NCI-H1694 (cell line): ENCODE results near the gene CCDC191.

Source experiments
- DNase-seq: peaks from one replicate; lab custom pipeline; 2025; lab: John Stamatoyannopoulos, UW

Gene CCDC191

DNA sequence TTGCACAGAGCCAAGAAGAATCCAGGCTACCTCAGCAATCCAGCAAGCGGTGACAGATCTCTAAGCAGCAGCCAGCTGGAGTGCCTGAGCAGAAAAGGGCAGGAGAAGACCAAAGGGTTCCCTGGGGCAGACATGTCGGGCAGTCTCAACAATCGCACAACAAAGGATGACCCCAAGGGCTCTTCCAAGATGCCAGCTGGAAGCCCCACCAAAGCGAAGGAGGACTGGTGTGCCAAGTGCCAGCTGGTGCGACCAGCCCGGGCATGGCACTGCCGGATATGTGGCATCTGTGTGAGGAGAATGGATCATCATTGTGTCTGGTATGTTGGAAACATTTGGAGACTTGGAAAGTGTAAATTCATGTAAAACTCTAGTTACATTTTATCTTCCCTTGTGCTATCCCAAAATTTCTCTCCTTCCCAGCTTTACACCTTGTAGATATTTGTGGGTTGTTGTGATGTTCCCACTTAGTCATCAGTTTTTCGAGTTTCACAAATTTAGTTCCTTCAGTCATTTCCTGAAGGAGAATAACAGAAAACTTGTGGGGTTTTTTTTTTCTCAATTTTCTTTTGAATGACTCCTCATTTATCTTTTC, 102.1 kb downstream of the CCDC191 start:
- DNase-seq: peak; percentile 40

DNA sequence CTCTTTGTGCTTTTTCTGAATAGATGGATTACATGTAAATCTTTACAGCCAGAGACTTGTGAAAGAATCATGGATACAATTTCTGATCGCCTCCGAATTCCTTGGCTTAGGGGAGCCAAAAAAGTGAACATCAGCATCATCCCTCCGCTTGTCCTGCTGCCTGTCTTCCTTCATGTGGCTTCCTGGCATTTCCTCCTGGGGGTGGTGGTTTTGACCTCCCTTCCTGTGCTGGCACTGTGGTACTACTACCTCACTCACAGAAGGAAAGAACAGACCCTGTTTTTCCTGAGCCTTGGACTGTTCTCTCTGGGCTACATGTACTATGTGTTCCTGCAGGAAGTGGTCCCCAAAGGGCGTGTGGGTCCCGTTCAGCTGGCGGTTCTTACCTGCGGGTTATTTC, 102.6 kb downstream of the CCDC191 start:
- DNase-seq: no peak

DNA sequence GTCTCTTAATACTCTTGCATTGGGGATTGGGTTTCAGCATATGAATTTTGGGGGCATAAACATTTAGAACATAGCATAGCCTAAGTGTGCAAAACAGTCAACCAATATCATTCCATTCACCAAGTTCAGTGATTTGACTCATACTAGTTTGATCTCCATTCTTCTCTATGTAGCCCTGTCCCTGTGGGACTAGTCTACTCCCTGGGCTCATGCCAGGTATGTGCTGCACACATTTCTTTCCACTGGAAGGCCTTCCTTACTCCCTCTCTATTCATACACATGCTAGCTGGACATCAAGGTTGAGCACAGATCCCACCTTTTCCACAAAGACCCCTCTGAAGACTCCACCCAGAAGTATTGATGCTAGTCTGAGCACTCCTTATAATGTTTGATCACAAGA, 103.4 kb downstream of the CCDC191 start:
- DNase-seq: no peak

DNA sequence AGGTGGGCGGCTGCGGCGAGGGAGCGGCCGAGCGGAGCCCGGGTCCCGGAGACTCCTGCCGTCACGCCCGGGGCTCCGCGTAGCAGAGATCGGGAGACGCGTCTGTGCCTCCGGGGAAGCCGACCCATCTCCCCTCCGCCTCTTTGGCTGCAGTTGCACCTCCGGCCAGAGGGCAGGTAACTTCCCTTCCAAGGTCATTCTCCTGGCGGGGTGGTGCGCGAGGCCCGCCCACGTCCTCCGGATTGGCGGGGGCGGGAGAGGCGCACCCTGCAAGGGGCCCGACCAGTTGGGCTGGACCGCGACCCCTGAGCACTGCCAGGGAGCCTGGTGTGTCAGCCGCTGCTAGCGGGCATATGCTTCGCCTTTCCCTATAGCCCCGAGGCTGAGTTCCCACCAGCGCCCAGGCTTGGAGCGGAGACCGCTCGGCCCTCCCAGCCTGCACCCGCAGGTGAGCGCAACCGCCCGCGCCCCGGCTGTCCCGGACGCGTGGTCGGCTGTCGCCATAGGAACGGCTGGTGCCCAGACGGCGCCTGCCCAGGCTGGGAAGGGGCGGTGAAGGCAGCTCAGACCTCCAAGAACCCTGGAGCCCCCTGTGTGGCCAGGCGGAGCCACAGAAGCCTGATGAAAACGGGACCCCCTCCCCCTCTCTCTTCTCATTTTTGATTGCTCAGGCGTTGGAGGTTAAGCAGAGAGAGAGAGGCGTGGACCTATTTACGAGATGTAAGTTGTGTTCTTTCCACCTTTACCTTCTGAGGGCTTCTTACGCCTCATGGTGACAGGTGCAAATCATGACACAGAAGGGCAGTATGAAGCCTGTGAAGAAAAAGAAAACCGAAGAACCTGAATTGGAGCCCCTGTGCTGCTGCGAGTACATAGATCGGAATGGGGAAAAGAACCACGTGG, 108.1 kb downstream of the CCDC191 start:
- DNase-seq: no peak

DNA sequence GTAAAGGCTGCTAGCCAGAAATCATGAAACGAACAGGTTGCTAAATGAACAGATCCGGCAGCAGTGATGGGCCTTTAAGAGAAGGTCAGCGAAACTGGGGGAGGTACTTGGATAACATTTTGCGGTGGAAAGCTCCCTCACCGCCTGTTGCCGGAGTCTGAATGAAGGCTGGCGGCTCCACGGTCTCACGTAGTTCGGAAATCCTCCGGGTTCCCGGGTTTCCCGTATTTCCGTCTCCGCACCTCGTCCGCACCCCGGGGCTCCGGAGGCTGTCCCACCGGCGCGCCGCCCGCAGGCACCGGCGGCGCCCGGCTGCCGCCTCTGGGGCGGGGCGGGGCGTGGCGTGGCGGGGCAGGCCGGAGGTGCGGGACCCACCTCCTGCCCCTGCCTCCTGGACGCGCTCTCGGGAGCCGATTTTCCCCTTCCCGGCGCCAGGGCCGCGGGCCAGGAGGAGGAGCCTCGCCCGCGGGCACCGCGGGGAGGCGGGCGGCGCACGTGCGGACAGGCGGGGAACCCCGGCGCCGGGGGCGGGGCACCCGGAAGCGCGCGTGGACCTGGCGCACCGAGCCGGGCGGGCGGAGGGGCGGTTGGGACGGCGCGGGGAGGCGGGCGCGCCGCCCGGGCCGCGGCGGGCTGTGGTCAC, 108.8 kb downstream of the CCDC191 start, which contains the start of gene ZDHHC23:
TSS of gene ZDHHC23 (plus strand) at position 642 of the 643 bp plus-strand sequence. CDS start 790 bp downstream, outside the sequence.
- DNase-seq: peak; percentile 33

DNA sequence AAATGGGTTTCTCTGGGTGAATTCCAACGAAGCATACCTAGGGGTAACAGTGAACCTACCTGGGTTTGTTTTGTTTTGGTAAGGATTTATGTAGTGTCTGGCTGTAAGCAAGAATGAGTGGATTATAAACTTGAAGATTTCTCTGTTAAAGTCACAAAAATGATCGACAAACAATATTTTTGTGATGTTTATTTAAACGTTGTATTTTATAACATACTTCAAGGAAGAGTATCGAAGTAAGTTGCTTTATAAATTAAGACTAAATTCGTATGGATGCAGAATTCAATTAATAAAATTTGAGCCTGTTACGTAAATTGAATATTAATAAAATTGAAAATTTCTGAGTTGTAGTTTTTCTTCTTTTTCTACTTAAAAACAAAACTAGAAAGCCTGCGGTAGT, 109.5 kb downstream of the CCDC191 start:
- no peak for DNase-seq

DNA sequence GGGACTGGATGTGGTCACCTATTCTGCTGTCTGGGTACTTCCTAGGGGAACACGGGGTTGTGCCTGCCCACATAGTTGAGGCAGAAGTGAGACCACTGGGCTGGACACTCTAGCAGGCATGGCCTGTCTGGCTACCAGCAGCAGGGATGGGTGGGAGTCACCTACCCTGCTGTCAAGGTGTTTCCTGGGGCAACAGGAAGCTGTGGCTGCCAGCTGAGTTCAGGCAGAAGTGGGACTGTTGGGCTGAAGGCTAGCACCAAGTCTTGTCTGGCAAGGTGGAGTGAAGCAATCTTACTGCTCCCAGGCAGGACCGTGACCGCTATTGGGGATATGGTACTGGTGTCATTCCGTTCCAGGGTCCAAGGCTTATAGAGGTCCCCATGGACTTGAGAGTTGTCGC, 128.8 kb downstream of the CCDC191 start:
- no peak for DNase-seq

DNA sequence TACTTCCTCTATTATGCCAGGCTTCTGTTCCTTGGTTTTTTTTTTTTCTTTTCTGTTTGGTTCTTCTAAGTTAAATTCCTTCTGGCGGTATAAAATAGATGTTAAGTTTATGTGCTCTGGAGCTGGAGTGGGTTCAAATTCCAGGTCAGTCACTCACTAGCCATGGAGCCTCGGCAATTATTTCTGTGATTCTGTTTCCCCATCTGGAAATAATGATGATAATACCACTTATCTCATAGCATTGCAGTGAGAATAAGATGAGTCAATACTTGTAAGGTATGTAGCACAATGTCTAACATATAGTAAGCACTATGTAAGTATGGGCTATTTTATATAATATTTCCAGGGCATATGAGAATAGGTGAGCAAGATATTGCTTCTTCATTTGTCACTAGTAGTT, 141.7 kb downstream of the CCDC191 start:
- DNase-seq: no peak
